C4-2B (cell line): ENCODE results near the gene TUBB1.

ENCODE experiments used
- CTCF ChIP-seq: fragments of 450-650 bp; conservative IDR thresholded peaks from 2 replicates; pipeline ENCODE4 v1.5.1; 2017; ENCODE audit warnings: mild to moderate bottlenecking
- ZFX ChIP-seq: fragments of 450-650 bp; IDR thresholded peaks from 2 replicates; pipeline ENCODE4 v1.6.1; 2017

DNA sequence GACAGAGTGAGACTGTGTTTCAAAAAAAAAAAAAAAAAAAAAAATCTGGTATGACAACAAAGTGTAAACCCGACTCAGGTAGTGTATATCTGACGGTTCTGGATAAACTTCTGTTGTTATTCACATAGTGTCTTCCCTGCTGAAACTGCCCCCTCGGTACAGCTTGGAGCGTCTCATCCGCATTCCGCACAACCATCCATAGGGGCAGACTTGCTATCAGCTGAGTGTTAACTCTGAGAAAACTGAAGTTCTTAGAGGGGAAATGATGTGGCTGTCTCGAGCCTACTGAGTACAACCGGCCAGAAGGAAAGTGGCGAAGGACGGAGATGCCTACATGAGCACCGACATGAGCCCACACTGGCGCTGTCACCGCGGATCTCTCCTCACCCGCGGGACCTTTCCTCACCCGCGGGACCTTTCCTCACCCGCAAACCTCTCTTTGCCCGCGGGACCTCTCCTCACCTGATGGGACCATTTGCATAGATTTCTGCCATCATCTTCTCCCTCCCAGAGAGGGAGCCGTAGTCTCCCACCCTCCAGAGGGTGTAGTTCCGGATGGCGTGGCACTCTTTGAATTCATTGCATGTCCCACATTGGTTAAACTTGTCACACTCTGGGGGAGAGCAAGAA, 22.0 kb upstream of the TUBB1 start:
- TF ChIP-seq CTCF (no peak), ZFX (no peak)
